H1 (cell line): Measurements from ENCODE around the gene OR8A1. TPM values are rescaled to one million over a fixed set of nuclear protein-coding genes. Genes with fewer than 3 reads are reported as not detected.

Experiments
- POU5F1 ChIP-seq: IDR thresholded peaks from 2 replicates; pipeline ENCODE4 v1.6.1; 2011; ENCODE audit warnings: low read depth, mild to moderate bottlenecking, low read length, moderate library complexity
- YY1 ChIP-seq: IDR thresholded peaks from 2 replicates; pipeline ENCODE4 v1.6.1; 2011; ENCODE audit warnings: low read depth, mild to moderate bottlenecking, low read length
- polyA plus RNA-seq, 7 experiments: library from polyadenylated mRNA; depleted of rRNA in 3 of 7; stranded (reverse) in 5 of 7; unstranded in 2 of 7; fragments of >200 nt in 5 of 7; fragments of 200-250 nt in 2 of 7; gene quantifications; 1 replicate in 5 of 7; 2 replicates in 1 of 7; 4 replicates in 1 of 7; pipeline versions ENCODE4 v1.2.1 to v1.2.3, GENCODE V29; 2011 to 2013; ENCODE audit warnings: missing spikeins in 2 of 7, mixed read lengths in 2 of 7
- total RNA-seq: library from RNA; stranded (reverse); fragmentation: NEBNext Ultra II Directional; extraction: Animal tissue kit (Norgen Biotek cat#: 25700); gene quantifications from 2 replicates; pipeline ENCODE4 v1.2.1, GENCODE V29; 2021

The OR8A1 gene
- total and polyA plus RNA-seq, 2 of the 8 experiments (the other 6 are each of a cell fraction or from before 2014, with no cell fraction given): not detected

DNA sequence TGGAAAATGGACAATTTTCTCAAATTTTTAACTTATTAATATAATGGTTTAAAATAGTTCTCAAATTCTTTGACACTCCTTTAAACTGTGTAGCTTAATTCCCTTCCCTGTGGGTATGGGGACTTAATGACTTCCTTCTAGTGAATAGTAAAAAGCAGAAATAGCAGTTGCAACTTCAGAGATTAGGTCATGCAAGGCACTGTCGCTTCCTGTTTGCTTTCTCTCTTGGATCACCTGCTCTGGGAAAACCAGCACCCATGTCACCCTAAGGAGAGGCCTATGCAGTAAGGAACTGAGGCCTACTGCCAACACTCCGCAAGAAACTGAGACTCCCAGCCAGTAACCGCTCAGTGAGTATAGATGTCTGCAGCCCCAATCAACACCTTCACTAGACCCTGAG lies 35.9 kb downstream of the OR8A1 start (continued):
- TF ChIP-seq YY1 (no peak), POU5F1 (no peak)
- TF ChIP-seq, all 59 proteins: peak for 0
